NB4 (cell line): ENCODE results near the gene KCNA5.

ENCODE experiments used
- MYC ChIP-seq: IDR thresholded peaks from 2 replicates; pipeline ENCODE4 v1.6.1; 2011; ENCODE audit warnings: low read depth, low read length
- POLR2A ChIP-seq: IDR thresholded peaks from 2 replicates; pipeline ENCODE4 v1.6.1; 2011; ENCODE audit warnings: mild to moderate bottlenecking; ENCODE audit not compliant: insufficient read length; ENCODE audit errors: extremely low read depth

GRCh38 chr12:5083955-5084849 is 40.5 kb downstream of the KCNA5 start:
- TF ChIP-seq MYC (no peak), POLR2A (no peak)
